Stomach smooth muscle (tissue), 2 donors: Measurements from ENCODE around the gene SYTL2.
A peak's percentile ranks its signal among the peaks of the same experiment; 100 is the strongest.

Experiments used
- H3K27ac ChIP-seq: one replicate; pipeline ENCODE4 v1.7.0; 2013; ENCODE audit warnings: mild to moderate bottlenecking, low read length, inconsistent platforms
- H3K27me3 ChIP-seq, 2 donors: one replicate each; pipeline ENCODE4 v1.7.0; 2013; ENCODE audit warnings: low read length in 2 of 2; ENCODE audit not compliant: insufficient read depth in 2 of 2, control insufficient read depth in 1 of 2
- H3K36me3 ChIP-seq, 2 donors: one replicate each; pipeline ENCODE4 v1.7.0; 2013; ENCODE audit warnings: low read length in 2 of 2; ENCODE audit not compliant: control insufficient read depth in 2 of 2, insufficient read depth in 2 of 2
- H3K4me1 ChIP-seq: one replicate; pipeline ENCODE4 v1.7.0; 2013; ENCODE audit warnings: low read length; ENCODE audit not compliant: control insufficient read depth, insufficient read depth
- H3K4me3 ChIP-seq, 2 donors: one replicate each; pipeline ENCODE4 v1.7.0; 2013; ENCODE audit warnings: low read length in 2 of 2
- H3K9ac ChIP-seq, 2 donors: one replicate each; pipeline ENCODE4 v1.7.0; 2013; ENCODE audit warnings: low read length in 2 of 2, mild to moderate bottlenecking in 1 of 2
- H3K9me3 ChIP-seq, 2 donors: one replicate each; pipeline ENCODE4 v1.7.0; 2013; ENCODE audit warnings: low read length in 2 of 2; ENCODE audit not compliant: control insufficient read depth in 2 of 2
- donor health status: healthy.
- donor health status: Pancreatic carcinoma.

The SYTL2 gene

DNA sequence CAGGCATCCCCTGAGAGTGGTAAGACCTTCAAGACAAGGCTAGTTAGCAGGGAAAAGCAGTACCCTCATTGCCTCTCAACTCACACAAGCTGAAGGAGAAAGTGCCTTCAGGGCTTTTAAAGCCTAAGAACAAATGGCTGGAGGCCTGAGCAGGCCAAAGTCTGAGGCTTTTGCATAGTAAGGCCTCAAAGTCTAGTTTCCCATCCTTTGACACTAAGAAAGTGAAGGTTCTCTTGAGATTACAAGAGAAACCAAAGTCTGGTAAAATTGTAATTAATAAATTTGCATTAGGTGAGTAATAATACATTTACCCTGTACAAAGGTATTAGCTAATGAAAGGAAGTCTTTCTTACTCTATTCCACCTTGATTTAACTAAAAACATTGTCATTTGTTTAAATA is 78.0 kb downstream of the SYTL2 start:
- Histone ChIP-seq H3K9me3 (no peaks in the 10 kb centered on the region), H3K27ac (no peak overlapping the region), H3K4me1 (no peaks in the 10 kb centered on the region), H3K9ac (no peak overlapping the region), H3K4me3 (no peak overlapping the region), H3K27me3 (no peaks in the 10 kb centered on the region), H3K36me3 (no peaks in the 10 kb centered on the region)

DNA sequence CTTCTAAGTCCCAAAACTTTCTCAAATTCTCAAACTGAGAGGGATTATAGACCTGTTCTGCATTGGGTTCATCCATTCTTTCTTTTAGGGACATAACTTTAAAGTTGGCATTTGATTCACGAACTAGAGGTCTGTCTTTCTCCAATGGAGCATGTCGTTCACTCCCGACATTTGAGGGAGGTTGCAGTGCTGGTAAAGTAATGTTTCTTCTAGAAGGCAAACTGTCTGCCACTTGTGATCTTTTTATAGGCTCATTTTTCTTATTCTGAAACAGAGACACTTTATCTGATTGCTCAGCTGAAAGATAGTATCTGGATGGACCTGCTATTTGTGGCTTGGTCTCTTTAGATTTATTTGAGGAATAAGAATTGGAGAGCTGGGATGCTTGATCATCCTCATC is 84.6 kb downstream of the SYTL2 start:
- Histone ChIP-seq H3K4me3 (no peak overlapping the region), H3K9me3 (no peaks in the 10 kb centered on the region)

GRCh38 chr11:85725510-85726258 is 85.3 kb downstream of the SYTL2 start:
- Histone ChIP-seq H3K27ac (no peak overlapping the region), H3K4me3 (no peak overlapping the region), H3K27me3 (no peaks in the 10 kb centered on the region)

More for the DNA sequence above, 84.6 kb downstream of the SYTL2 start:
- H3K27me3 ChIP-seq = no peaks in the 10 kb centered on the region
- H3K27ac ChIP-seq = no peak overlapping the region
- H3K36me3 ChIP-seq = no peaks in the 10 kb centered on the region
- H3K9ac ChIP-seq = no peak overlapping the region
- no peaks in the 10 kb centered on the region for H3K4me1 ChIP-seq

DNA sequence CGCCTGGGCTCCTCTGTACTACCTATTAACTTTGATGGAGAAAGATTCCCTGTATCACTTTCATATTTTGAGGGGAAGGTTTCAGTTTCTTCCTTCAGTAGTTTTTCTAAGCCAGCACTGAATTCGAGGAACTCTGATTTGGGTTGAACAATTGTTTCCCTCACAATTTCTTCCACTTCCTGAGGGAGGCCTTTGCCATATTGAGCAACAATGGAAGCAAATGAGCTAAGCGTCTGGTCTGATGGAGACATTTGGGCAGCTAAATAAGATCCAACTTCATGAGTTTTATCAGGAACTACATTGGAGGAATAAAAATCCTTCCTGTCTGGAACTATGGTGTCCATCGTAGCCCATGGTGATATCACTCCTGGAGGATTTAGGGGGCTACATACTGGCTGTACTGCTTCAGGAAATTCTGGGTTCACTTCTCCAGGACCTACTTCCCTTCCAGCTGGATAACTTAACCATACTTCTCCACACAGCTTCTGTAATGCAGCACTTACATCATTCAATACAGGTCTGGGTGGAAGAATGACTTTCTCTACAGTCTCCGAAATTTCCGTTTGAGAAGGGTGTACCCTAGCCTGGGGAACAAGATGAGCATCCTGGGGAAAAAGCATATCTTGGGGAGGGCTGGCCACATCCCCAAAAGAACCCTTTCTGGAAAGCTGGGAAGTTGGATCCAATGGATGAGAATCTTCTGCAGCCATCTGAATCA is 86.0 kb downstream of the SYTL2 start:
- Histone ChIP-seq H3K4me3 (no peak overlapping the region), H3K9me3 (no peaks in the 10 kb centered on the region), H3K36me3 (no peaks in the 10 kb centered on the region), H3K9ac (no peak overlapping the region), H3K4me1 (no peaks in the 10 kb centered on the region), H3K27ac (no peak overlapping the region), H3K27me3 (no peaks in the 10 kb centered on the region)

More at GRCh38 chr11:85725510-85726258, 85.3 kb downstream of the SYTL2 start:
- H3K9me3 ChIP-seq = no peaks in the 10 kb centered on the region
- H3K9ac ChIP-seq = no peak overlapping the region
- H3K36me3 ChIP-seq = no peaks in the 10 kb centered on the region
- no peaks in the 10 kb centered on the region for H3K4me1 ChIP-seq

- Histone ChIP-seq H3K4me1 (no peaks in the 10 kb centered on the region), H3K4me3 (no peak overlapping the region)
These were observed 87.9 kb downstream of the SYTL2 start for GRCh38 chr11:85723088-85723487.

DNA sequence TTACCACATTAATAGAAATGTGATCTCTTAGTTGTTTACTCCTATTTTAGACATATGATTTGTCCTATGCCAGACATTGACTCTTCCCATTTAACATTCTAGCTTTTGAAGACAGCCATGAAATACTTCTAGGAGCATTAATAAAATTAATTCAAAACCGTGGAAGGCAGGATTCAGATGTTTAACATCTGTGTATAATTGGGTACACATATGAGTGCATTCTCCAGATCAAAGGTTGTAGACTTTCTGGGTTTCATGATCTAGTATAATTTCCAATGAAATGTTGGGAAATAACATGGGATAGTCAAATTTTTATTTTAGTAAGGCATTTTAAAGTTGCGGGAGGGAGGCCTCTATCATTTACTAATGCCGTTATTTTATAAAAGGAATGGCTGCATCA is 89.8 kb downstream of the SYTL2 start:
- Histone ChIP-seq H3K4me3 (no peak overlapping the region), H3K27me3 (no peaks in the 10 kb centered on the region), H3K4me1 (no peaks in the 10 kb centered on the region), H3K27ac (no peak overlapping the region), H3K9ac (no peak overlapping the region), H3K9me3 (no peaks in the 10 kb centered on the region), H3K36me3 (no peaks in the 10 kb centered on the region)

More at GRCh38 chr11:85723088-85723487, 87.9 kb downstream of the SYTL2 start:
- Histone ChIP-seq H3K9me3 (no peaks in the 10 kb centered on the region), H3K36me3 (no peaks in the 10 kb centered on the region), H3K27me3 (no peaks in the 10 kb centered on the region), H3K9ac (no peak overlapping the region), H3K27ac (no peak overlapping the region)

DNA sequence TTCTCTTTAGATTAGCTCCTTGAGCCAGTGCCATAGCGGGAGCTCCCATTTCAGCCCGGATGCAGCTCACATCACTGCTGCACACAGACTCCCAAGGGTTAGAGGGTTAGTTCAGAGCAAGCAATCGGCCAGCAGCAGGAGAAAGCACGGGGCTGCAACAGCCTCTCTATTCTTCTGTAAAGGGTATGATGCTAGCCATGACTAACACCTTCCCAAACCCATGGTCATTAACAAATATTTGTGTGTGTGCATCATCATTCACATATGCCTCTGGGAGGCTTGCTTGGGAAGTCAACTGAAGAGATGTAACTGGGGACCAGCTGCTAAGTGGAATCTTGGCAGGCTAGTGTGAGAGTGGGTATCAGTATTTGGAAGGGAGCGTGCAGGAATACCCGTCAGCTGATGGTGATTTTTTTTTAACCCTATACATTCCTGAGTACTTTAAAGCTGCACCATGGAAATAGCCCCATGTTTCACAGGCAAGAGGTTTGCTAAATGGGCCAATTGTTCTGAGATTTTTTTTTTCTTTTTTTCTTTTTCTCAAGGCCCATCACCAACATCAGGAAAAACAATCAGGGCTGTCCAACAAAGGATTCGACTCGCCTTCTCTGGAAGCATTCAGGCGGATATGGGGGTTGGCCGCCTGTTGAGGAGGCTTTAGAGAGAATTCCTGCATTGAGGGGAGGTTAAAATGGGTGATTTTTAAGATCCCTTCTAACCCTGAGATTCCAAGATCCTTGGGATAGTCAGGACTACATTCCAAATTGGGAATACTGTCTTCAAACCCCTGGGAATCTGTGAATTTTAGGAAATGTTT is 91.7 kb downstream of the SYTL2 start:
- H3K27me3 ChIP-seq = no peaks in the 10 kb centered on the region
- H3K4me1 ChIP-seq = no peaks in the 10 kb centered on the region
- no peaks in the 10 kb centered on the region for H3K9me3 ChIP-seq
- peak overlapping the region in 1 of 2 donors; percentile 81 for H3K9ac ChIP-seq
- H3K4me3 ChIP-seq = peak overlapping the region; percentile 57 to 76
- no peaks in the 10 kb centered on the region for H3K36me3 ChIP-seq
- H3K27ac ChIP-seq = peak overlapping the region; percentile 32

DNA sequence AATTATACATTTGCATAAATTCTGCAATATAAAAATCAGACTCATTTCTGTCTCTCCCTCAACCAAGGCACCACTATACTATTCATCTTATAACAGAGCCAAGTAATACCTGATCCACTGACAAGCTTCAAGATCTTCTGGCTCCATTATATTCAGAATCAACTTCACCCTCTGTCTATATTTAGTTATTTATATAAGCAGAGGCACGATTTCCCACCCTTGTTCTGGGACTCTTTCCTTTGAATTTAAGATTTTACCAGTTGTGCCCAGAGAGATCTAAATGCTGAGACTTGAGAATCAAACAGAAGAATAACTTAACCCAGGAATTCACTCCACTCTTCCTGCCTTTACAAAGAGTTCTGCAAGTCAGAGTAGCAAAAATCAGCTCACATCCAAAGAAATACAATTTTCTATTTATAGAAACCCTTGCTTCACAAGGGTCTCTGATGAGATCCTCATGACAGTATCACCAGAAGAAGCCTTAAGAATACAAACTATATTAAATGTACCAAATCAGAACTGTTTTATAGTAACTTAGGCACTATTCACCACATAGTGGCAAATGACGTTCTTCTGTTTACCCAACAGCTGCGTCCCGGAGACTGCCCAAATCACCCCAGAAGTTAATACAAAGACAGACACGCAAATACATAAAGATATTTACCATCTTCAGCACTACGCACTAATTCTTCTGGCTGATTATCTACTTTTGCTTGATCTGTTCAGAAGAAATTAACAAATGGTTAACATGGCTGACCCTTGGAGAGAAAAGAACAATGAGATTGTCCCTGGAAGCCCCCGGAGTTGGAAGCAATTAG is 92.6 kb downstream of the SYTL2 start:
- H3K4me1 ChIP-seq = no peaks in the 10 kb centered on the region
- H3K9me3 ChIP-seq = no peaks in the 10 kb centered on the region
- H3K4me3 ChIP-seq = peak overlapping the region; percentile 57 to 76
- no peaks in the 10 kb centered on the region for H3K27me3 ChIP-seq
- H3K36me3 ChIP-seq = no peaks in the 10 kb centered on the region
- H3K9ac ChIP-seq = peak overlapping the region; percentile 13 to 81
- peak overlapping the region; percentile 32 for H3K27ac ChIP-seq

GRCh38 chr11:85717429-85717828 is 93.5 kb downstream of the SYTL2 start:
- H3K4me1 ChIP-seq = no peaks in the 10 kb centered on the region
- peak overlapping the region in 1 of 2 donors; percentile 36 for H3K4me3 ChIP-seq
- no peak overlapping the region for H3K27ac ChIP-seq

DNA sequence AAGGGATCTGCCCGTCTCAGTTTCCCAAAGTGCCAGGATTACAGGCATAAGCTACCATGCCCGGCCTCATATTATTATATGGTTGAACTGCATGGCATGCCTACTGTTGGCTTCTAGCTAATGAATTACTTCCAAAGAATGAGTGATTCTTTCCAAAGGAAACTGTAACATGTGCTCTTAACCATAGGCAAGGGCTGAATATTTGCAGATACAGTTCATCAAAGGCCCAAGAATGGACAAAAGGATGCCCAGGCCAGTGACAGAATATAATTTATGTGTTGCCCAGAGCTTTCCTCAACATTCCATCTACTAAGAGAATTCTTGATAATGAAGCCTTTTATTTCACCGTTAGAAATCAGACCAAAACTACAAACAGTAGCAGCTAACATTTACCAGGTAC is 98.0 kb downstream of the SYTL2 start:
- Histone ChIP-seq H3K4me3 (no peak overlapping the region), H3K9ac (no peak overlapping the region), H3K4me1 (no peaks in the 10 kb centered on the region), H3K27ac (no peak overlapping the region), H3K27me3 (no peaks in the 10 kb centered on the region), H3K36me3 (no peaks in the 10 kb centered on the region), H3K9me3 (no peaks in the 10 kb centered on the region)

More at GRCh38 chr11:85717429-85717828, 93.5 kb downstream of the SYTL2 start:
- Histone ChIP-seq H3K27me3 (no peaks in the 10 kb centered on the region), H3K36me3 (no peaks in the 10 kb centered on the region), H3K9me3 (no peaks in the 10 kb centered on the region), H3K9ac (peak overlapping the region in 1 of 2 donors; percentile 81)
